ENCODE measurements around the gene UNK.

The UNK gene

GRCh38 chr17:75749545-75750389, 34.8 kb upstream of the UNK start:
- Mint-ChIP-seq H3K9me3 (no peaks in the 10 kb centered on the region), H3K36me3 (no peaks in the 10 kb centered on the region), H3K4me1 (peaks cover 20% of the 10 kb centered on the region), H3K27ac (no peak overlapping the region), H3K27me3 (peaks cover 33% of the 10 kb centered on the region), H3K4me3 (no peak overlapping the region)
- peak; percentile 92 for DNase-seq
- CTCF ChIA-PET, result interaction anchor here (0.6 to 11.5 kb wide), 26 partner anchors 11 to 320 kb away, joined by 3 to 380 read pairs (median 4); partner anchors contain the start of genes GALK1, ITGB4, RECQL5 and SAP30BP

GRCh38 chr17:75750661-75751423, 33.8 kb upstream of the UNK start:
- peak overlapping the region; percentile 24 for H3K27ac Mint-ChIP-seq
- DNase-seq, result no peak
- H3K27me3 Mint-ChIP-seq, result peaks cover 35% of the 10 kb centered on the region
- H3K36me3 Mint-ChIP-seq, result no peaks in the 10 kb centered on the region
- no peak overlapping the region for H3K4me3 Mint-ChIP-seq
- CTCF ChIA-PET, result interaction anchor here (0.6 to 11.5 kb wide), 23 partner anchors 11 to 326 kb away, joined by 3 to 380 read pairs (median 5); partner anchors contain the start of genes GALK1, ITGB4, RECQL5 and SMIM5
- peaks cover 24% of the 10 kb centered on the region for H3K4me1 Mint-ChIP-seq
- H3K9me3 Mint-ChIP-seq, result no peaks in the 10 kb centered on the region

GRCh38 chr17:75751676-75752404, 32.8 kb upstream of the UNK start:
- no peaks in the 10 kb centered on the region for H3K36me3 Mint-ChIP-seq
- no peak overlapping the region for H3K4me3 Mint-ChIP-seq
- DNase-seq, result no peak
- CTCF ChIA-PET, result interaction anchor here (1.0 to 11.5 kb wide), 13 partner anchors 10 to 327 kb away, joined by 3 to 380 read pairs (median 27); partner anchors contain the start of genes GALK1, RECQL5 and SMIM5
- H3K27ac Mint-ChIP-seq, result no peak overlapping the region
- H3K27me3 Mint-ChIP-seq, result peaks cover 35% of the 10 kb centered on the region
- peaks cover 24% of the 10 kb centered on the region for H3K4me1 Mint-ChIP-seq
- no peaks in the 10 kb centered on the region for H3K9me3 Mint-ChIP-seq

- no peak for DNase-seq
- no peaks in the 10 kb centered on the region for H3K36me3 Mint-ChIP-seq
- no peak overlapping the region for H3K27ac Mint-ChIP-seq
- peaks cover 35% of the 10 kb centered on the region for H3K27me3 Mint-ChIP-seq
- peaks cover 24% of the 10 kb centered on the region for H3K4me1 Mint-ChIP-seq
- no peaks in the 10 kb centered on the region for H3K9me3 Mint-ChIP-seq
- no peak overlapping the region for H3K4me3 Mint-ChIP-seq
- CTCF ChIA-PET, result interaction anchor here (1.1 to 11.5 kb wide), 13 partner anchors 10 to 258 kb away, joined by 3 to 380 read pairs (median 5); partner anchors contain the start of genes GALK1, RECQL5 and SMIM5
These were observed 32.2 kb upstream of the UNK start for GRCh38 chr17:75752405-75752709.

- CTCF ChIA-PET, result interaction anchor here (0.5 to 11.5 kb wide), 46 partner anchors 9 to 258 kb away, joined by 3 to 380 read pairs (median 5); partner anchors contain the start of genes GALK1, SMIM5, TRIM65 and UNC13D
- DNase-seq, result no peak
- peaks cover 32% of the 10 kb centered on the region for H3K27me3 Mint-ChIP-seq
- no peaks in the 10 kb centered on the region for H3K36me3 Mint-ChIP-seq
- H3K4me3 Mint-ChIP-seq, result peak overlapping the region; percentile 54
- H3K4me1 Mint-ChIP-seq, result peaks cover 21% of the 10 kb centered on the region
- no peak overlapping the region for H3K27ac Mint-ChIP-seq
- H3K9me3 Mint-ChIP-seq, result no peaks in the 10 kb centered on the region
These were observed 31.6 kb upstream of the UNK start for GRCh38 chr17:75752802-75753513.

- Mint-ChIP-seq H3K4me3 (peak overlapping the region; percentile 54), H3K27ac (no peak overlapping the region), H3K9me3 (no peaks in the 10 kb centered on the region), H3K36me3 (no peaks in the 10 kb centered on the region), H3K27me3 (peaks cover 31% of the 10 kb centered on the region), H3K4me1 (peaks cover 21% of the 10 kb centered on the region)
- DNase-seq, result peak; percentile 79
- CTCF ChIA-PET, result interaction anchor here (0.5 to 11.5 kb wide), 49 partner anchors 8 to 257 kb away, joined by 3 to 380 read pairs (median 4); partner anchors contain the start of genes GALK1, SMIM5, TRIM65 and UNC13D
These were observed 30.9 kb upstream of the UNK start for GRCh38 chr17:75753514-75754377.

GRCh38 chr17:75754378-75755204, 30.0 kb upstream of the UNK start:
- CTCF ChIA-PET, result interaction anchor here (1.2 to 11.5 kb wide), 17 partner anchors 7 to 142 kb away, joined by 3 to 380 read pairs (median 8); partner anchors contain the start of genes GALK1, SMIM5 and TRIM65
- H3K9me3 Mint-ChIP-seq, result no peaks in the 10 kb centered on the region

GRCh38 chr17:75755205-75755901, 29.3 kb upstream of the UNK start:
- CTCF ChIA-PET, result interaction anchor here (1.4 to 11.5 kb wide), 4 partner anchors 65 to 122 kb away, joined by 3 to 209 read pairs (median 5); partner anchors contain the start of gene SMIM5
- no peak overlapping the region for H3K4me3 Mint-ChIP-seq
- H3K27me3 Mint-ChIP-seq, result peaks cover 22% of the 10 kb centered on the region
- H3K27ac Mint-ChIP-seq, result no peak overlapping the region
- no peaks in the 10 kb centered on the region for H3K36me3 Mint-ChIP-seq
- peaks cover 16% of the 10 kb centered on the region for H3K4me1 Mint-ChIP-seq
- no peaks in the 10 kb centered on the region for H3K9me3 Mint-ChIP-seq
- DNase-seq, result no peak

More at GRCh38 chr17:75754378-75755204, 30.0 kb upstream of the UNK start:
- Mint-ChIP-seq H3K4me3 (peak overlapping the region; percentile 6), H3K4me1 (peaks cover 21% of the 10 kb centered on the region), H3K27me3 (peaks cover 29% of the 10 kb centered on the region), H3K36me3 (no peaks in the 10 kb centered on the region), H3K27ac (peak overlapping the region; percentile 66)
- DNase-seq, result no peak

- Mint-ChIP-seq H3K36me3 (no peaks in the 10 kb centered on the region), H3K4me3 (no peak overlapping the region), H3K4me1 (peaks cover 16% of the 10 kb centered on the region), H3K27ac (no peak overlapping the region), H3K27me3 (peaks cover 17% of the 10 kb centered on the region), H3K9me3 (no peaks in the 10 kb centered on the region)
- CTCF ChIA-PET, result interaction anchor here (1.4 to 2.0 kb wide), 3 partner anchors 66 to 123 kb away, joined by 3 to 5 read pairs (median 5); partner anchors contain the start of gene SMIM5
- no peak for DNase-seq
These were observed 28.6 kb upstream of the UNK start for GRCh38 chr17:75755990-75756389.

GRCh38 chr17:75756451-75757085, 28.0 kb upstream of the UNK start:
- Mint-ChIP-seq H3K36me3 (no peaks in the 10 kb centered on the region), H3K27me3 (peaks cover 15% of the 10 kb centered on the region), H3K9me3 (no peaks in the 10 kb centered on the region), H3K4me1 (peaks cover 16% of the 10 kb centered on the region), H3K27ac (no peak overlapping the region), H3K4me3 (no peak overlapping the region)
- CTCF ChIA-PET, result interaction anchor here (1.8 to 2.0 kb wide), 2 partner anchors 66 to 124 kb away, joined by 5 read pairs; partner anchors contain the start of gene SMIM5
- DNase-seq, result no peak
